ENCODE measurements around the gene ME2. TPM values are rescaled to one million over a fixed set of nuclear protein-coding genes. Genes with fewer than 3 reads are reported as not detected.
"Not testable (repeated sequence)": the region's sequence is repeated elsewhere in the genome, so short reads cannot be mapped to it uniquely, and the experiment has no call there.

The ME2 gene
- total RNA-seq, result 10 to 100 TPM; 12.3 to 32.4 (median 19.5) TPM
- long read RNA-seq, full-length matches to known transcripts, result 1 of 2 reads
- long read RNA-seq, partial matches to known transcripts, result 0 of 2 reads
- long read RNA-seq, other reads (novel, unspliced or antisense), result 1 of 2 reads

DNA sequence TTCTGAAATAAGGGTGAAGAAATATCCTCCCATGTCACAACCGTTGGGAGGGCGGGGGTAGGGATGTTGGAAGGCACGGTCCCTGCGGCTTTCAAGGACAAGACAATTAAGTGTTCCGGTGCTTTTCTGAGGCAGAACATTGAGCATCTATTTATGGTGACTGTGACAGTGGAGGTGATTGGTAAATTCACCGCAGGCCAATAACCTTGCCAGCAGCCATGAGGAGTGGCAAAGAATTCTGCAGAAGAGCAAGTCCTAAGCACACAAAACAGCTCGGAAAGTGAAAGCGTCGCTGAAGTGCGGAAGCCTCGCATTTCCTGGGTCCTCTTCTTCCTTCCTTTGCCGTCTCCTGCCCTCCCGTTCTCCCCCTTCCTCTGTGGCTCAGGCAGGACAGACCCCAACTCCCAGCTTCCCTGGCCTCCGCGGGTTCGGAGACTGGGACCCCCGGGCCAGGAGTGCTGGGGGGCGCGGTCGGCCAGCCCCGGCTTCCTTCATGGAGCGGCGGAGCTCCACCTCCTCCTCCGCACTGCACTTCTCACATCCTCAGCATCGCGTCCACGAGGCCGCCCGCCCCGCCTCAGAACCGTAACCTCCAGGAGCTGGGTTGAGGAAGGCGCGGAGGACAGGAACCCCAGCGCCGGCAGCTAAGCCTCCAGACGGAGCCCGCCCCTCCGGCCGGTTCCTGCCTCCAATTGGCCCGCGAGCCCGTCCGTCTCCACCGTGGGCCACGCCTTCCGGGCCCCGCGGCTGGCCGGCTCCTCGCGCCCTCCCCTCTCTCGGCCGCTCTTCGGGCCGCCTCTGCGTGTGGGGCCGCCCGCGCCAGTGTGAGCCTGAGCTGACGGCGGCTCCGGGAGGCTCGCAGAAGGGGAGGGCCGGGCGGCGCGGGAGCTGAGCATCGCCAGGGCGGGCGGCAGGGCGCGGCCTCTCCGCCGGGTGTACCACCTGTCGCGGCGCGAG, at the start of gene ME2:
TSS of gene ME2 (plus strand) at position 774 of the 957 bp plus-strand sequence. CDS start 16,703 bp downstream, outside the sequence.
- H3K4me1 ChIP-seq, result peaks cover 0 to 6% (median 0%) of the 10 kb centered on the region in 4 donors
- peak; percentile 94 to 96 (median 94) for DNase-seq
- H3K9me3 ChIP-seq, result no peaks in the 10 kb centered on the region
- WGBS (ENCODE audit: insufficient coverage, low coverage, low lambda C conversion rate, missing lambda C conversion rate), result 2% methylated on average over 31 of the region's 78 CpGs
- no peaks in the 10 kb centered on the region for H3K36me3 ChIP-seq
- intact Hi-C loops (cut with DNase I), result no loop called here
- peak; percentile 97 to 99 (median 98) for ATAC-seq
- H3K27ac ChIP-seq, result peak within 1 kb of the TSS; percentile 87 to 91 (median 87)
- H3K27me3 ChIP-seq, result no peaks in the 10 kb centered on the region
- TF ChIP-seq CTCF (IDR thresholded peaks at IDR 0.05) (no peak), POLR2A (IDR thresholded peaks at IDR 0.05) (peak; percentile 96)
- H3K4me3 ChIP-seq, result peak within 1 kb of the TSS; percentile 73 to 96 (median 84)

DNA sequence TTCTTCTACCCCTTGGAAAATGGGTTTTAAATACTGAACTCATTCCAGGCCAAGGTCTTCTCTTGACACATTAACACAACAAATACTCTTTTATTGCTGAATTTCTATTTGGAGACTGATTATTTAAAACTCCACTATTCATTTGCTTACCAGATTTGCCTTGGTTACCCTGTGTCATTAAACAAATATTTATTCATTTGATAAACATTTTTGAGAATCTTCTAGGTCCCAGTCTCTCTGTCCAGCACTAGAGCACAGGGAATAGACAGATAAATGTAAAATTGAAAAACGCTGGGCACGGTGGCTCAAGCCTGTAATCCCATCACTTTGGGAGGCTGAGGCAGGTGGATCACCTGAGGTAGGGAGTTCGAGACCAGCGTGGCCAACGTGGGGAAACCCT, 49.3 kb upstream of the ME2 start:
- Histone ChIP-seq H3K27me3 (no peaks in the 10 kb centered on the region), H3K4me1 (no peaks in the 10 kb centered on the region), H3K27ac (no peak overlapping the region), H3K4me3 (no peak overlapping the region), H3K9me3 (no peaks in the 10 kb centered on the region), H3K36me3 (no peaks in the 10 kb centered on the region)
- ATAC-seq (no peak), DNase-seq (no peak)
- no peak for TF ChIP-seq POLR2A (IDR thresholded peaks at IDR 0.05)
- TF ChIP-seq CTCF (IDR thresholded peaks at IDR 0.05), result no peak
- intact Hi-C loops (cut with DNase I), result no loop called here
- 79% methylated on average over 5 of the region's 5 CpGs for WGBS (ENCODE audit: insufficient coverage, low coverage, low lambda C conversion rate, missing lambda C conversion rate)

DNA sequence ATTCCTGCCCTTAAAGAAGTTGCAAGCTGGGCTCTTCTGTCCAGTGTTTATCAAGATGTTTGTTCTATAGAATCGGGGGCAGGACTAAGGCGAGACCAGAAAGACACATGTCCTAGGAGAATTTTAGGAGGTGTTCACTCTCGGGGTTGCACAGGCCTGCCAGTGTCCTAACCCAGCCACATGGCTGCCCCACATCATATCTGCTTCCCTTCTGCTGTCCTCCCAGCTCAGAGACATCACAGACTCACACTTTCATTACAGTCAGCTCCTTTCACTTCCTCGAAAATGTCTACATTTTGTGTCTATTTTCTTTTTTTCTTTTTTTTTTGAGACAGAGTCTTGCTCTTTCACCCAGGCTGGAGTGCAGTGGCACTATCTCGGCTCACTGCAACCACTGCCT, 48.4 kb upstream of the ME2 start:
- DNase-seq (no peak), ATAC-seq (peak; percentile 53 to 79 (median 72))
- no peaks in the 10 kb centered on the region for H3K27me3 ChIP-seq
- H3K9me3 ChIP-seq, result no peaks in the 10 kb centered on the region
- intact Hi-C loops (cut with DNase I), result no loop called here
- H3K4me1 ChIP-seq, result no peaks in the 10 kb centered on the region
- TF ChIP-seq CTCF (IDR thresholded peaks at IDR 0.05), result no peak
- 80% methylated on average over 4 of the region's 5 CpGs for WGBS (ENCODE audit: insufficient coverage, low coverage, low lambda C conversion rate, missing lambda C conversion rate)
- H3K36me3 ChIP-seq, result no peaks in the 10 kb centered on the region
- peak overlapping the region in 1 of 3 donors; percentile 8 for H3K27ac ChIP-seq
- no peak overlapping the region for H3K4me3 ChIP-seq

DNA sequence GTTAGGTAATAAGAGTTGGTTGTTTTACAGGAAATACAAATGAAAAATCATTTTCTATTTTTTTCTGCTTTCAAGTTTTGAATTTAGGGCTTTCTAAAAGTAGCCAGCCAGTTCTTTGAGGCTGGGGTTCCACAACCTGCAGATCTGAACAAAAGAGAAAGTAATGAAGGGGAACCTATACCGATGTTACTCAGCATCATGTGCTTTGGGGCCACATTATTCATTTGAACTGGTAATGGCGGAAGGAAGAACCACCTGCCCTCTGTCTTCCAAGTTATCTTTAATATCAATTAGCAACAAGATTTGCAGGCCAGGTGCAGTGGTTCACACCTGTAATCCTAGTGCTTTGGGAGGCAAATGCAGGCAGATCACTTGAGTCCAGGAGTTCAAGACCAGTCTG, 46.2 kb upstream of the ME2 start:
- intact Hi-C loops (cut with DNase I), result no loop called here
- no peaks in the 10 kb centered on the region for H3K4me1 ChIP-seq
- H3K36me3 ChIP-seq, result no peaks in the 10 kb centered on the region
- no peak overlapping the region for H3K4me3 ChIP-seq
- H3K9me3 ChIP-seq, result no peaks in the 10 kb centered on the region
- H3K27me3 ChIP-seq, result no peaks in the 10 kb centered on the region
- no peak for DNase-seq
- no peak for ATAC-seq
- TF ChIP-seq POLR2A (IDR thresholded peaks at IDR 0.05) (no peak), CTCF (IDR thresholded peaks at IDR 0.05) (no peak)
- WGBS (ENCODE audit: insufficient coverage, low coverage, low lambda C conversion rate, missing lambda C conversion rate), result 81% methylated on average over 2 of the region's 2 CpGs
- no peak overlapping the region for H3K27ac ChIP-seq

- H3K27ac ChIP-seq; H3K36me3 ChIP-seq; H3K4me3 ChIP-seq; H3K27me3 ChIP-seq; H3K4me1 ChIP-seq; ATAC-seq; H3K9me3 ChIP-seq; intact Hi-C loops (cut with DNase I); DNase-seq: not testable (repeated sequence)
- 92% methylated on average over 7 of the region's 7 CpGs for WGBS (ENCODE audit: insufficient coverage, low coverage, low lambda C conversion rate, missing lambda C conversion rate)
These were observed 45.4 kb upstream of the ME2 start for GRCh38 chr18:50833496-50833895.
